DLD1 (cell line): ENCODE data around the gene CHTF18.
"Not testable (repeated sequence)": the region's sequence is repeated elsewhere in the genome, so short reads cannot be mapped to it uniquely, and the experiment has no call there.

Source experiments
- in situ Hi-C: cut with HindIII; loops from 2 replicates; pipeline ENCODE4 v1.10.0; 2017; ENCODE audit warnings: low sequenced_read_pairs

The CHTF18 gene

DNA sequence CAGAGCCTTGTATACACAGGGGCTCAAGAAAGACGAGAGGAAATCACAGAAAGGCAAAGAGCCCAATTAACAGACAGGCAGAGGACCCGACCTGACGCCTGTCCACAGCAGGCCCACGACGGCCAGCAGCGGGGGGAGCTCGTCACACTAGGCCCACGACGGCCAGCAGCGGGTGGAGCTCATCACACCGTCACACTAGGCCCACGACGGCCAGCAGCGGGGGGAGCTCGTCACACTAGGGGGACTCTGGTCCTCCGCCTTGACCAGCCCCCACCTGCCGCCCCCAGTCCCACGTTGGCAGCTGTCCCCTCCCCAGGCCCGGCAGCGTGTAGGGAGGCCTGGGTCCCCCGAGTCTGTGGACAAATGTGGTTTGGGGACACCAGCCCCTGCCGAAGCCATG, 35.8 kb downstream of the CHTF18 start:
- in situ Hi-C loops: no loop called here

DNA sequence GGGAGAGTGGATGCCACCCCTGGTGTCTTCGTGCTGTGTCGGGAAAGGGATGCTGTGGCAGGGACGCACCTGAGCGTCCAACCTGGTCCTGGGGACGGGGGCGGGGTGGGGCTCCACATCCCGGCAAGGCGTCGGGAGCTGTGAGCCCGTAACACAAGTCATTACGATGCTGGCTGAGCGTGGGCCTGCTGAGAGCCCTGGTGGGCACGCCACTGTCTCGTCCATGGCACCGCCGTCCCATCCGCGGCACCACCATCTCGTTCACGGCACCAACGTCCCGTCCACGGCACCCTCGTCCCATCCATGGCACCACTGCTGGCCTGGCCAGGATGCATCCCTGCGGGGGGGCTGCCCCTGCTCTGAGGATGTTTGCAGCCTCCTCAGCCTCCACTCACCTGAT, 36.2 kb downstream of the CHTF18 start:
- in situ Hi-C loops: no loop called here

GRCh38 chr16:825341-826061, 37.1 kb downstream of the CHTF18 start:
- in situ Hi-C loops: no loop called here

DNA sequence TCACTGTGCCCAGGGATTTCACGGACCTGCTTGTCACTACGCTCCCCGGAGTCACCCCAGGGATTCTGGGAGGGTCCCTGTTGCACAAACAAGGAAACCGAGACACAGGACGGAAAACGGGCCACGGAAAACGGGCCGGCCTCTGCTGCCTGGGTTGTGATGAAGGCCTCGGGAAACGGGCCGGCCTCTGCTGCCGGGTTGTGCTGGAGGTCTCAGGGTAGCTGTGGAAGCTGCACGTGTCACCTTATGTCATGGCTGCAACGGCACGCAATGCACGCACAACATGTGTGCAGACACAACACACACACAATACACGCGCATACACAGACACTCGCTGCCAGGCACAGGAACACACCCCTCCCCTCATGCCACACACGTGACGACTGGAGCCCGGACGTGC, 39.1 kb downstream of the CHTF18 start:
- in situ Hi-C loops: no loop called here

GRCh38 chr16:828891-829290, 40.5 kb downstream of the CHTF18 start:
- in situ Hi-C loops: no loop called here

GRCh38 chr16:830107-830870, 41.9 kb downstream of the CHTF18 start:
- in situ Hi-C loops: no loop called here

DNA sequence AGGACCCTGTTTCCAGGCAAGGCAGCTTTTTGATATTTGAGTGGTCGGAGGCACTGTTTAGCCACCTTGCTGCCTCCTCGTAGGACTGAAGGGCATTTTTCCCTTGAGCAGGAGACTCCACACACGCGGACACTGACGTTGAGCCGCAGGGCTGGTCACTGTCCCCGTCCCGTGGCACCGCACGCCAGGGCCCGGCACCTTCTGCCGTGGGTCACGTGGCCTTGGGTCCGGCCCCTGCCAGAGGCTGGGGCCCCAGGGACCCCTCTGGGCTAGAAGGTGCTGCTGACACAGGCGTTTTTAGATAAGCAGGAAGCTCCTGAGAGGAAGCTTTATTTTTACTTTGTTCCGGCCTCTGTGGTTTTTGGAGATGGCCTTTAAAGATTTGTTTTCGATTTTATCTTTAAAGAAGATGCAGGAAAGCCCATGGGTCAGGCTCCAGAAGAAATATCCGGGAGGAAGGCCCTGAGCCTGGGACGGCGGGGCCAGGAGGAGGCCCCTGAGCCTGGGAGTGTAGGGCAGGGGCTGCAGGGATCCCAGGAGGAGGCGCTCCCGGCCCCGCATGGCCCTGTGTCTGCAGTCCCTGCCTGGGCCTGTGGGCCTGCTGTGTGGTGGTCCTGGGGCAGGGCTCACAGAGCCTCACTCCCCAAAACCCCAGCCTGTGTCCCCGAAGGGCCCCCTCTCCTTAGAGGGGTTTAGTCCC, 42.6 kb downstream of the CHTF18 start:
- in situ Hi-C loops: no loop called here

- in situ Hi-C loops: no loop called here
These were observed 43.4 kb downstream of the CHTF18 start for GRCh38 chr16:831571-832413.

- in situ Hi-C loops: no loop called here
These were observed 44.4 kb downstream of the CHTF18 start for GRCh38 chr16:832652-833336.

DNA sequence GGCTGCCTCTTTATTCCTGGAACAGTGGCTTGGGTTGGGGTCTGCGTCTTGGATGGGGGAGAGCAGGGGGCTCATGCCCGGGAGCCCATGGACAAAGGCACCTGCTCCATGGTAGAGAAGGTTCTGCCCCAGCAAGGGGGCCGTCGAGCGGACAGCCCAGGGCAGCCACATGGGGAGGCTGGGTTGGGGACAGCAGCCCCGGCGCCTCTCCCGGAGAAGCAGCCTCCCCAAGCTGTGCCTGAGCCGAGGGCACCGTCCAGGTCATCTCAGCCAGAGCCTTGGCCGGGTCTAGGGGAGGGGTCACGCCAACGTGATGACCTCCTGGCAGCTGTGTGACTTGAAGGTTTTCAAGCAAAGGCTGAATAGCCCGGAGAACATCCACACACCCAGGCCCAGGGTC, 45.0 kb downstream of the CHTF18 start:
- in situ Hi-C loops: no loop called here

GRCh38 chr16:835373-835772, 47.0 kb downstream of the CHTF18 start:
- in situ Hi-C loops: no loop called here

GRCh38 chr16:836221-836620, 47.8 kb downstream of the CHTF18 start:
- in situ Hi-C loops: no loop called here

- in situ Hi-C loops: not testable (repeated sequence)
These were observed 48.4 kb downstream of the CHTF18 start for GRCh38 chr16:836822-837221.

DNA sequence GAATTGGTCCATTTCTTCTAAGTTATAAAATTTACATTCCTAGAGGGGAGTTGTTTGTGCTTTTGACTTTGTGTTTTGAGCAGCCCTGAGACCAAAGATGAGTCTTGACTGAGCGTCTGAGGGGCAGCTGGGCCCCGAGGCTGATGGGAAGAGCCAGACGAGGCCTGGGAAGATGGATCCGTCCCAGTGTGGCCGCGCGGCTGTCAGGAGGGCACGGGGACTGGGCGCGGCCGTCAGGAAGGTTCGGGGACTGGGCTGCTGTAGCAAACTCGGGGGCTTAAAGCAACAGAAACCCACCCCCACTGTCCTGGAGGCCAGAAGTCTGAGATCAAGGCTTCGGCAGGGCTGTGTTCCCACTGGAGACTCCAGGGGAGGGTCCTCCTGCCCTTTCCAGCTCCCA, 50.3 kb downstream of the CHTF18 start:
- in situ Hi-C loops: no loop called here

- in situ Hi-C loops: no loop called here
These were observed 51.4 kb downstream of the CHTF18 start for GRCh38 chr16:839643-840408.

DNA sequence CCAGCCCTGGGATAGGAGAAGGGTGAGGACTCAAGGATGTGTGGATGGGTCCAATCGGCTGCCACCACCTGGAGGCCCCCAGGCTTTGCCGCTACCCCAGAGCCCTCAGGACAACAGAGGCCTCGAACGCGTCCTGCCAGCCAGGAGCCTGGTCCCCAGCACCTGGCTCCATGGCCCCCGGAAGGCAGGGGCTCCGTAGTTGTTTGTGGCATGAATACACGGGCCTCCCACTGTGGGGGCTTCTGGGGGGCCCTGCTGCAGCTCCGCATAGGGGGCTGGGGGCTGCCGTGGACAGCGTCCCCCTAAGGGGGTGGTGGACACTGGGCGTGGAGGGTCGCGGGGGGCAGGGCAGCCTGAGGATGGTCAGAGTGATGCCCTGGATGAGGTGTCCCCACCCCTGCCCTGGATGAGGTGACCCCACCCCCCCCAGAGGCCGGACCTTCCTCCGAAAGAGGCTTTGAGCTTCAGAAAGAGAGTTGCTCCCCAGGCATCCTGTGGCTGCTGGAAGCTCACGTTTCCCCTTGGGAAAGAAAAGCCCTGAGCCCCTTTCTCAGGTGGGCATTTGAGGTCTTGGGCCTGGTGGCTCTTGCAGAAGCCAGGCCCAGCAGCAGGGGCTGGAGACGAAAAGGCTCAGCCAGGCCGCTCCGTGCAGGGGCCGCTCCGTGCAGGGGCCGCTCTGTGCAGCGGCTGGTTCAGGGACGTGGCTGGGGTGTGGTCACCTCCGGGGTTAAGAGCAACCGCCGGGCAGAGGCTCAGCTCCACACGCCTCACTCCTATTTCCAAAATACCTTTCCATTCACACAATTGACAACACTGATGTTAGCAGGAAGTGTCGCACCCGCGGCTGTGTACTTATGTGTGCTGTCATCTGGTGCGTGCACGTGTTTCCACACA, 52.4 kb downstream of the CHTF18 start:
- in situ Hi-C loops: no loop called here

GRCh38 chr16:841455-842060, 53.1 kb downstream of the CHTF18 start:
- in situ Hi-C loops: no loop called here

DNA sequence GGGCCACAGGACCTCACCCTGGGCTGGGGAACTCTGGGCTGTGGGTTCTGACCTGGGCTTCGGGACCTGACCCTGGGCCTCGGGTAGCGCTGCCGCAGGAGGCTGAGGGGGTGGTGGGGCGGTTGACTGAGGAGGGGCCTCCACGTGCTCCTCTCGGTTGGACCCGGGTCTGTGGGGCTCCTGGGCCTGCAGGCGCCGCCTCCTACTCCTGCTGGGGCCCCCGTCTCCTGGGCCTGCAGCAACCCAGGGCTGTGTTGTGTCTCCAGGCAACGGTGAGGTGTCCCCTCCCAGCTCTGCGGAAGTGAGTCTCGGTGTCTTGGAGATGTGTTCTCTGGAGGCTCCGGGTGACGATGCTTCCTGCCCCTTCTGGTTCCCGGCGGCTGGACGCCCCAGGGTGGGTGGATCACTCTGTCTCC, 53.6 kb downstream of the CHTF18 start:
- in situ Hi-C loops: no loop called here
